Measurements from ENCODE around the gene PTCH1. TPM values are rescaled to one million over a fixed set of nuclear protein-coding genes. Genes with fewer than 3 reads are reported as not detected.
A peak's percentile ranks its signal among the peaks of the same experiment; 100 is the strongest.

Gene PTCH1
- total and polyA plus RNA-seq, 2 donors = 2.5 to 3.4 TPM

DNA sequence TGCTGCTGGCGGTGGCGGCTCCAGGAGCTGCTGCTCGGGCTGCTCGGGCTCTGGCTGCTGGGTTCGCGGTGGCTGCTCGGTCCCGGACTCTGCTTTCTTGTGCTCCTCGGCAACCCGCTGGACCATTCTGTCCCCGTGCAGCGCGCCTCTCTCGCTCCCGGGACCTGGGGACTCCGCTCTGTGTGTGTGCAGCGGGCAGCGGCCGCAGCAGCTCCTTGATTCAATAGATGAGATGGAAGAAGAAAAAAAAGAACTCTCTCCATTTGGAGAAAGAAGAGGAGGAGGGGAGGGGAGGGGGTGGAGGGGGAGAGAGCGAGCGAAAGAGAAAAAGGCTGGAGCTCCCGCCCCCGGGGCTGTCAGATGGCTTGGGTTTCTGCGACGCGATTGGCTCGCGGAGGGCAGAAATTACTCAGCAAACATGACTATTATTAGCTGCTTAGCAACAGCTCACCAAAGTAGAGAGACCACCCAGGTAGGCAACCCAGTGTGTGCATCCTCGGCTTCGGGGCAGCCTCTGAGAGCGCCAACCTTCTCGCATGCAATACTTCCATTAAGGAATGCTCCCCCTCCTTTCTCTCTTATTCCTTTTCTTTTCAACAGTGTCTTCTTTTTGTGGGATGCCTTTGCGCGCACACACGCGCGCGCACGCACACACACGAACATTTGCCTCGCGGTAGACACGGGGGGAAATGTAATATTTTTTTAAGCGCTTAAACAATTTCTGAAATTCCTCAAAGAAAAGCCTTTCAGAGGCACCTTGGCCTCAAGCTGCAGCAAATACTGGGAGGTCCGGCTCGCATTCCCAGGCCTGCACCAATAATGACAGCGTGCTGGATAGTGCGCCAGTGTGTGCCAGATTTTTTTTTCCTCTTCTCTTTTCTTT, 7.6 kb downstream of the PTCH1 start:
- Histone ChIP-seq H3K27ac (ENCODE audit: low read depth in 1 of 2, low read length in 1 of 2) (peak overlapping the region; percentile 11 to 40), H3K36me3 (ENCODE audit: control insufficient read depth in 2 of 2, insufficient read depth in 2 of 2, low read length in 1 of 2) (no peaks in the 10 kb centered on the region), H3K27me3 (ENCODE audit: control insufficient read depth in 2 of 2, insufficient read depth in 1 of 2, low read length in 1 of 2) (peaks cover 91 to 96% of the 10 kb centered on the region in 2 donors), H3K4me1 (ENCODE audit: control insufficient read depth in 2 of 2, insufficient read depth in 2 of 2, low read length in 2 of 2) (peaks cover 24 to 54% of the 10 kb centered on the region in 2 donors), H3K4me3 (ENCODE audit: low read length in 2 of 2) (peak overlapping the region; percentile 17 to 73), H3K9me3 (ENCODE audit: control insufficient read depth in 2 of 2, insufficient read depth in 1 of 2, low read length in 1 of 2) (peaks cover 1 to 5% of the 10 kb centered on the region in 2 donors)
- DNase-seq (ENCODE audit: low read depth in 6 of 9, low spot score in 9 of 9) = peak in 1 of 9 donors; percentile 64
- WGBS = 2% methylated on average over 48 of the region's 48 CpGs

DNA sequence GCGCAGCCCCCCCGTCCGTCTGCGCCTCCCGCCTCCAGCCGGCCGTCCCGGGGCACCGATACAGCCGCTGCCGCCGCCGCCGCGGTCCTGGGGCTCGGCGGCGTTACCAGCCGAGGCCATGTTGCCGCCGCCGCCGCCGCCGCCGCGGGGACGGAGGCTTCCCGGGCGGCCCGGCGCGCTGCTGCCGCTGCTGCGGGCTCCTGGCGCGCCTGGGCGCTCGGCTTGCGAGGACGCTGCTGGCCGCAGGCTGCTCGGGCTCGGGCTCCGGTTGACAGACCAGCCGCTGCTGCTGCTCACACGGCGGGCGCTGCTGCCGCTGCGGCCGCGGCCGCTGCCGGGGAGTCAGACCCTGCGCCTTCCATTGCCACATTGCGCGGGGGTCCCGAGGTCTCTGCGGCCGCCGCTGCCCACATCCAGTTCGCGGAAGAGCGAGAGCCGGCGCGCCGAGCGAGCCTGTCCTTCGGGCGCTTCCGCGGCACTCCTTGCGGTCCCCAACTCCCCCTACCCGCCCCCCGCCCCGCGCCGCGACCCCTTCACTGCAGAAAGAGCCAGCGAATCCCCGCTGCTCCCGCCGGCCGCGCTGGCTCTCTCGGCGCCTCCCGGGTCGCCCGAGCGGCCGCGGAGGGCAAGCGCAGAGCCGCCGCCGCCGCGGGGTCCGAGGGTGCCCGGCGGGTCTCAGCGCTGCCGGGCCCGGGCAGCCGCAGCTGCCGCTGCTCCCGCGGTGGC, 8.4 kb downstream of the PTCH1 start:
- Histone ChIP-seq H3K4me3 (ENCODE audit: low read length in 2 of 2) (peak overlapping the region; percentile 55 to 73), H3K36me3 (ENCODE audit: control insufficient read depth in 2 of 2, insufficient read depth in 2 of 2, low read length in 1 of 2) (no peaks in the 10 kb centered on the region), H3K9me3 (ENCODE audit: control insufficient read depth in 2 of 2, insufficient read depth in 1 of 2, low read length in 1 of 2) (peaks cover 1 to 5% of the 10 kb centered on the region in 2 donors), H3K27ac (ENCODE audit: low read depth in 1 of 2, low read length in 1 of 2) (peak overlapping the region in 1 of 2 donors; percentile 53), H3K27me3 (ENCODE audit: control insufficient read depth in 2 of 2, insufficient read depth in 1 of 2, low read length in 1 of 2) (peaks cover 89 to 93% of the 10 kb centered on the region in 2 donors), H3K4me1 (ENCODE audit: control insufficient read depth in 2 of 2, insufficient read depth in 2 of 2, low read length in 2 of 2) (peaks cover 24 to 54% of the 10 kb centered on the region in 2 donors)
- peak in 1 of 9 donors; percentile 39 for DNase-seq (ENCODE audit: low read depth in 6 of 9, low spot score in 9 of 9)
- WGBS = 1% methylated on average over 111 of the region's 111 CpGs

DNA sequence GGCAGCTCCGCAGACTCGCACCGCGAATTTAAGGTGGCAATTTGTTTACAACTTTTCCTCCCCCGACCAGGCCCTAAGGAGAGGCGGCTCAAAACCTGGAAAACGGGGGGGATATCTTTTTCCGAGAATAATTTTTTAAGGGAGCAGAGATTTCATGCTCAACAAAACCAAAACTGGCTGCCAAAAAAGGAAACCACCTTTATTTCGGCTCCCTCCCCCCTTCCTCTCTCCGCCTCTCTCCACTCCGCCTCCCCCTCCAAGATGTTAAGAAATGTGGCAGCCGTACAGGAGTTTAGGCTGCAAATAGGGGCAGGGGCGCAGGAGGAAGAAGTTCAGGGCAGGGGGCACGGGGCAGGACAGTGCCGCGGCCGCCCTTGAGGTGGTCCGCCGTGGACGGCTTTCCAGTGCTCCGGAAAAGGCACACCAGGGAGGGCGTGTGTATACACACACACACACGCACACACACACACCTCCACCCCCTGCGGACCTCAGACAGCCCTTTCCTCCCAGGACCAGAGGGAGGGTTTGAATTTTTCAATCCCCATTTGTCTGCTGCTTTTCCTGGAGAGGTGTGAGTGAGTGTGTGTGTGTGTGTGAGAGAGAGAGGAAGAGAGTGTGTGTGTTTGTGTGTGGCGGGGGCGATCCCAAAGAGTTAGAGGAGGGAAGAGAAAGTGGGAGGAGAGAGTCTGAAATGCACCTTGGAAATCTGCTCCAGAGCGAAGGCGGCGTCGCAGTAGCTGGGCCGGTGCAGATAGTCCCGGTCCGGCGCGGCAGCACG, 9.1 kb downstream of the PTCH1 start:
- DNase-seq (ENCODE audit: low read depth in 6 of 9, low spot score in 9 of 9) = peak in 1 of 9 donors; percentile 77
- WGBS = 1% methylated on average over 36 of the region's 36 CpGs
- peak overlapping the region; percentile 53 to 68 for H3K27ac ChIP-seq (ENCODE audit: low read depth in 1 of 2, low read length in 1 of 2)
- H3K36me3 ChIP-seq (ENCODE audit: control insufficient read depth in 2 of 2, insufficient read depth in 2 of 2, low read length in 1 of 2) = no peaks in the 10 kb centered on the region
- peaks cover 24 to 54% of the 10 kb centered on the region in 2 donors for H3K4me1 ChIP-seq (ENCODE audit: control insufficient read depth in 2 of 2, insufficient read depth in 2 of 2, low read length in 2 of 2)
- H3K4me3 ChIP-seq (ENCODE audit: low read length in 2 of 2) = peak overlapping the region; percentile 55 to 73
- H3K9me3 ChIP-seq (ENCODE audit: control insufficient read depth in 2 of 2, insufficient read depth in 1 of 2, low read length in 1 of 2) = peaks cover 1 to 5% of the 10 kb centered on the region in 2 donors
- H3K27me3 ChIP-seq (ENCODE audit: control insufficient read depth in 2 of 2, insufficient read depth in 1 of 2, low read length in 1 of 2) = peaks cover 89 to 93% of the 10 kb centered on the region in 2 donors

DNA sequence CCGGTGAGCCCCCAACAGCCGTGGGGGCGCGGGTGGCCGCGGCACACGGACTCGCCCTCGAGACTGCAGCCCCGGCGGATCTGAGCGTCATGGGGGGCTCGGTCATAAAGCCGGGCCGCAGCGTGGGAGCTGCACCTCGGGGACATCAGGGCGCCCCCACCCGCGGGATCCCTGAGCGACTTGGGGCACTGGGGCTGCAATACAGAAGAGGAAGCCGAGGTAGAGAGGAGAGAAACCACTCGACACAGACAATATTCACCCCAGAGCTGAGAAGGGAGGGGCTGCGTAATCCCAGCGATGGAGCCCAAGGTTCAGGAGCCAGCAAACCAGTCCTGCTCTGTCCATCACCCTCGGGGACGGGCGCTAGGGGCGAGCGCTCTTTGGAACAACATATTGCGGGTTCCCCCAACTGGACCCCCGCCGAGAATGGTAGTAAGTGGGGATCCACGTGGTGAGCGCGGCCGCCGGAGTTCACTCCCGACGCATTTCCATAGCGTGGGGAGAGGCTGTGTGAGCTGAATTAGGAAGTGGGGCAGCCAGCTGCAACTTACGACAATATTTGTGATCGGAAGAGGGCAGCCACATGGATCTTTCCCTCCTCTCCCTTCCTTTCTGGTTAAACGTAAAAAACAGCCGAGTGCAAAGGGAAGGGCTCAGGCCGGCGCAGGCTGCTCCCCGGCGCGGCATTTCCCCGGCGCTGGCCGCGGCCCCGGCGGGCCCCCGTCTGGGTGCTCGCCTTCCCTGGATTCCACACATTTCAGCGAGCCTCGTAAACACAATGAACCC, 9.9 kb downstream of the PTCH1 start:
- H3K27ac ChIP-seq (ENCODE audit: low read depth in 1 of 2, low read length in 1 of 2) = peak overlapping the region; percentile 53 to 77

DNA sequence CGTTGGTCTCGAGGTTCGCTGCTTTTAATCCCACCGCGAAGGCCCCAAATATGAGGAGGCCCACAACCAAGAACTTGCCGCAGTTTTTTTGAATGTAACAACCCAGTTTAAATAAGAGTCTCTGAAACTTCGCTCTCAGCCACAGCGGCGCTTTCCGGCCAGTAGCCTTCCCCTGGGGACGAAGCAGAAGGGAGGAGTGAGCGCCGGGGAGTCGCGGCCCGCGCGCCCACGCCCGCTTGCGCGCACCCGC, 10.4 kb downstream of the PTCH1 start:
- Histone ChIP-seq H3K4me1 (ENCODE audit: control insufficient read depth in 2 of 2, insufficient read depth in 2 of 2, low read length in 2 of 2) (peaks cover 24 to 41% of the 10 kb centered on the region in 2 donors), H3K27ac (ENCODE audit: low read depth in 1 of 2, low read length in 1 of 2) (peak overlapping the region; percentile 17 to 77), H3K36me3 (ENCODE audit: control insufficient read depth in 2 of 2, insufficient read depth in 2 of 2, low read length in 1 of 2) (no peaks in the 10 kb centered on the region), H3K4me3 (ENCODE audit: low read length in 2 of 2) (peak overlapping the region; percentile 55 to 73), H3K9me3 (ENCODE audit: control insufficient read depth in 2 of 2, insufficient read depth in 1 of 2, low read length in 1 of 2) (peaks cover 0 to 3% of the 10 kb centered on the region in 2 donors), H3K27me3 (ENCODE audit: control insufficient read depth in 2 of 2, insufficient read depth in 1 of 2, low read length in 1 of 2) (peaks cover 86 to 93% of the 10 kb centered on the region in 2 donors)
- WGBS = 2% methylated on average over 23 of the region's 23 CpGs
- peak in 1 of 9 donors; percentile 46 for DNase-seq (ENCODE audit: low read depth in 6 of 9, low spot score in 9 of 9)

More for the DNA sequence above, 9.9 kb downstream of the PTCH1 start:
- H3K27me3 ChIP-seq (ENCODE audit: control insufficient read depth in 2 of 2, insufficient read depth in 1 of 2, low read length in 1 of 2) = peaks cover 89 to 93% of the 10 kb centered on the region in 2 donors
- H3K36me3 ChIP-seq (ENCODE audit: control insufficient read depth in 2 of 2, insufficient read depth in 2 of 2, low read length in 1 of 2) = no peaks in the 10 kb centered on the region
- H3K4me3 ChIP-seq (ENCODE audit: low read length in 2 of 2) = peak overlapping the region; percentile 55 to 73
- WGBS = under 1% methylated on average over 60 of the region's 60 CpGs
- peaks cover 24 to 46% of the 10 kb centered on the region in 2 donors for H3K4me1 ChIP-seq (ENCODE audit: control insufficient read depth in 2 of 2, insufficient read depth in 2 of 2, low read length in 2 of 2)
- peak in 1 of 9 donors; percentile 62 for DNase-seq (ENCODE audit: low read depth in 6 of 9, low spot score in 9 of 9)
- peaks cover under 1 to 5% of the 10 kb centered on the region in 2 donors for H3K9me3 ChIP-seq (ENCODE audit: control insufficient read depth in 2 of 2, insufficient read depth in 1 of 2, low read length in 1 of 2)

DNA sequence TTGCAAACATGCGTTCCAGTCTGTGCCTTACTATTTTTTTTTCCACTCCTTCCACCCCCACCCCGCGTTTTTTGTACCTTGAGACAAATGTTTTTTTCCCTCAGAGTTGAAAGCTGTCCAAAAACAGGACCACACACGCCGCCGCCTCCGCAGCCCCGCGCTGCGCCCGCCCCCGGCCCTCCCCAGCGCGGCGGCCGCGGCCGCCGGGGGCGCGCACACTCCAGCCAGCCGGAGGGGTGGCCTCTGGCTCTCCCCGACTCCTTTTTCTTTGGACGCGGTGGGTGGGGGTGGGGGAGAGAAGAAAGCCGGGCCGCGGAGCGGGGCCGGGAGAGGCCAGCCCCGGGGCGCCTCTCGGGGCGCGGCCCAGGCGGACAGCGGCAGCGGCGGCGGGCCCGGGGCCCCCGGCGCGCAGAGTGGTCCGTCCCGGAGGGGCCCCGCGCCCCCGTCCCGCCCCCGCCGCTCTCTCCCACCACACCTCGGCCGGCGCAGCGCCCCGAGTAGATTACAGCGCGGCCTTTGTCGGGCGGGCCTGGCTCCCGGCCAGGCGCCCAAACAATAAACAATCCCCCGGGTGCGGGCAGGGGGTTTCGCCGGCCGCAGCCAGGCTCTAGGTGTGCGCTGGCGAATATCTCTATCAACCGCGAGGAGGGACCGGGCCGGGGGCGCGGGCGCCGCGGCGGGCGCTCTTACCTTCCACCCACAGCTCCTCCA, 10.9 kb downstream of the PTCH1 start:
- Histone ChIP-seq H3K4me1 (ENCODE audit: control insufficient read depth in 2 of 2, insufficient read depth in 2 of 2, low read length in 2 of 2) (peaks cover 22 to 39% of the 10 kb centered on the region in 2 donors), H3K4me3 (ENCODE audit: low read length in 2 of 2) (peak overlapping the region; percentile 55 to 73), H3K27me3 (ENCODE audit: control insufficient read depth in 2 of 2, insufficient read depth in 1 of 2, low read length in 1 of 2) (peaks cover 83 to 93% of the 10 kb centered on the region in 2 donors), H3K9me3 (ENCODE audit: control insufficient read depth in 2 of 2, insufficient read depth in 1 of 2, low read length in 1 of 2) (no peaks in the 10 kb centered on the region), H3K36me3 (ENCODE audit: control insufficient read depth in 2 of 2, insufficient read depth in 2 of 2, low read length in 1 of 2) (no peaks in the 10 kb centered on the region), H3K27ac (ENCODE audit: low read depth in 1 of 2, low read length in 1 of 2) (peak overlapping the region; percentile 17 to 77)
- DNase-seq (ENCODE audit: low read depth in 6 of 9, low spot score in 9 of 9) = peak in 1 of 9 donors; percentile 32
- 1% methylated on average over 80 of the region's 81 CpGs for WGBS

DNA sequence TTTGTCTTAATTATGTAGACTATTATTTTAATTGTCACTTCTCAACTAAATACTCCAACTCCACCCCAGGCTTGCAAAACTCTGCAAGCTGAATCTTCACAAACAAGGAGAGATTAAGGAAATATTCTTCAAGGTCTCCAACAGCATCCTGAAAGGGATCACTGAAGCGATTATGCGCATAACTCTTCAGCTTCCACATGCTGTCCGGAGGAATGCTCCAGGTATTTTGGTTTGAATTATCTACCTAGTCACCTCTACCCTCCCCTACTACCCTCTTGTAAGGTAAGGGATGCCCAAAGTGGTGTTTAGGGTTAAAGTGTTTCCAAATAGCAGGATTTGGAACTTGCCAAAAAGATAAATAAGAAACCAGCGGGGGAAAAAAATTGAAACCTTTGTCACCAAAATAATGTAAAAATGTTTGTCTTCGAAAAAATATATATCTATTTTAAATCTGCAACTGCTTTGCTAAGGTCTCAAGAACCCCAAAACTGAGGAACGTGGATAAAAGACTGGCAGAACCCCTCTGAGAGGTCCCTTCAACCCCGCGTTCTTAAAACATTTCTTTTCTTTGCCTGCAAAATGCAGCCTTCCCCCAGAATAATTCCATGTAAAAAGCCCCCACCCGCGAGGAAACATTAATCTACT, 11.6 kb downstream of the PTCH1 start:
- Histone ChIP-seq H3K4me3 (ENCODE audit: low read length in 2 of 2) (peak overlapping the region; percentile 16 to 73), H3K27ac (ENCODE audit: low read depth in 1 of 2, low read length in 1 of 2) (no peak overlapping the region), H3K36me3 (ENCODE audit: control insufficient read depth in 2 of 2, insufficient read depth in 2 of 2, low read length in 1 of 2) (no peaks in the 10 kb centered on the region), H3K9me3 (ENCODE audit: control insufficient read depth in 2 of 2, insufficient read depth in 1 of 2, low read length in 1 of 2) (no peaks in the 10 kb centered on the region), H3K4me1 (ENCODE audit: control insufficient read depth in 2 of 2, insufficient read depth in 2 of 2, low read length in 2 of 2) (peaks cover 22 to 35% of the 10 kb centered on the region in 2 donors), H3K27me3 (ENCODE audit: control insufficient read depth in 2 of 2, insufficient read depth in 1 of 2, low read length in 1 of 2) (peaks cover 84 to 94% of the 10 kb centered on the region in 2 donors)
- peak in 1 of 9 donors; percentile 16 for DNase-seq (ENCODE audit: low read depth in 6 of 9, low spot score in 9 of 9)
- 35% methylated on average over 10 of the region's 10 CpGs for WGBS

Data from thymus (tissue), 11 donors.